Liver (tissue), 9 donors: ENCODE data around the gene SELENBP1. TPM values are rescaled to one million over a fixed set of nuclear protein-coding genes. Genes with fewer than 3 reads are reported as not detected.

Experiments used
- DNase-seq: peaks from one replicate; pipeline ENCODE4 v3.0.0-alpha.2; 2017; ENCODE audit warnings: low spot score
- H3K27ac ChIP-seq, 2 donors: one replicate each; pipeline ENCODE4 v1.7.0; 2013; ENCODE audit warnings: inconsistent platforms in 2 of 2, low read length in 2 of 2, control low read depth in 1 of 2, low read depth in 1 of 2, mild to moderate bottlenecking in 1 of 2
- H3K27me3 ChIP-seq, 4 donors: one replicate each; pipeline versions ENCODE4 v1.6.1 to v1.7.0; 2013; ENCODE audit warnings: low read length in 3 of 4, inconsistent platforms in 1 of 4, mild to moderate bottlenecking in 1 of 4, moderate library complexity in 1 of 4; ENCODE audit not compliant: control insufficient read depth in 4 of 4, insufficient read depth in 4 of 4
- H3K36me3 ChIP-seq, 4 donors: one replicate each; pipeline versions ENCODE4 v1.6.1 to v1.7.0; 2013; ENCODE audit warnings: low read length in 3 of 4, mild to moderate bottlenecking in 3 of 4, low read depth in 1 of 4, moderate library complexity in 1 of 4; ENCODE audit not compliant: control insufficient read depth in 4 of 4, insufficient read depth in 3 of 4
- H3K4me1 ChIP-seq, 4 donors: one replicate each; pipeline versions ENCODE4 v1.6.1 to v1.7.0; 2013; ENCODE audit warnings: low read length in 3 of 4, mild to moderate bottlenecking in 3 of 4, moderate library complexity in 1 of 4; ENCODE audit not compliant: control insufficient read depth in 4 of 4, insufficient read depth in 4 of 4
- H3K4me3 ChIP-seq, 3 donors: one replicate each; pipeline versions ENCODE4 v1.6.1 to v1.7.0; 2013; ENCODE audit warnings: low read length in 3 of 3, control low read depth in 1 of 3, low read depth in 1 of 3, mild to moderate bottlenecking in 1 of 3
- H3K9ac ChIP-seq, 2 donors: one replicate each; pipeline ENCODE4 v1.7.0; 2013; ENCODE audit warnings: low read length in 2 of 2, mild to moderate bottlenecking in 2 of 2, moderate library complexity in 2 of 2, control low read depth in 1 of 2, low read depth in 1 of 2
- H3K9me3 ChIP-seq, 4 donors: one replicate each; pipeline versions ENCODE4 v1.6.1 to v1.7.0; 2013; ENCODE audit warnings: low read length in 3 of 4; ENCODE audit not compliant: control insufficient read depth in 4 of 4
- EGR1 ChIP-seq, 2 donors: IDR thresholded peaks; 2 replicates each; pipeline ENCODE4 v1.6.1; 2016 to 2018; ENCODE audit warnings: antibody characterized with exemption in 2 of 2, low read depth in 2 of 2
- FOXA1 ChIP-seq: IDR thresholded peaks from 2 replicates; pipeline ENCODE4 v1.6.1; 2016; ENCODE audit warnings: antibody characterized with exemption
- GABPA ChIP-seq, 2 donors: IDR thresholded peaks in 1 of 2; conservative IDR thresholded peaks in 1 of 2; 2 replicates each; pipeline ENCODE4 v1.6.1; 2016; ENCODE audit warnings: antibody characterized with exemption in 2 of 2, mild to moderate bottlenecking in 1 of 2, moderate library complexity in 1 of 2
- HNF4A ChIP-seq, 2 donors: conservative IDR thresholded peaks; 2 replicates each; pipeline ENCODE4 v1.6.1; 2016; ENCODE audit warnings: antibody characterized with exemption in 2 of 2, mild to moderate bottlenecking in 2 of 2
- HNF4G ChIP-seq: IDR thresholded peaks from 2 replicates; pipeline ENCODE4 v1.6.1; 2016; ENCODE audit warnings: antibody characterized with exemption
- NR2F2 ChIP-seq: IDR thresholded peaks from 2 replicates; pipeline ENCODE4 v1.6.1; 2016; ENCODE audit warnings: antibody characterized with exemption
- RAD21 ChIP-seq, 2 donors: IDR thresholded peaks; 2 replicates each; pipeline ENCODE4 v1.6.1; 2016; ENCODE audit warnings: antibody characterized with exemption in 2 of 2, mild to moderate bottlenecking in 2 of 2
- RXRA ChIP-seq, 2 donors: IDR thresholded peaks; 2 replicates each; pipeline ENCODE4 v1.6.1; 2017 to 2018; ENCODE audit warnings: antibody characterized with exemption in 2 of 2, mild to moderate bottlenecking in 1 of 2
- SP1 ChIP-seq: IDR thresholded peaks from 2 replicates; pipeline ENCODE4 v1.6.1; 2018; ENCODE audit warnings: antibody characterized with exemption, mild to moderate bottlenecking
- TAF1 ChIP-seq: conservative IDR thresholded peaks from 2 replicates; pipeline ENCODE4 v1.6.1; 2016; ENCODE audit warnings: antibody characterized with exemption, mild to moderate bottlenecking
- YY1 ChIP-seq: IDR thresholded peaks from 2 replicates; pipeline ENCODE4 v1.6.1; 2016; ENCODE audit warnings: antibody characterized with exemption, mild to moderate bottlenecking
- WGBS: extraction: QIAGEN DNeasy Blood & Tissue Kit; methylation state at CpG from one replicate; pipeline ENCODE4 v1.1.7; 2013; 5-methylcytosine and 5-hydroxymethylcytosine counted together
- polyA plus RNA-seq, 2 donors: library from polyadenylated mRNA; stranded (reverse) in 1 of 2; unstranded in 1 of 2; fragments of 200-250 nt in 1 of 2; fragments of >200 nt in 1 of 2; fragmentation: Nextera tagmentation in 1 of 2; extraction: Ambion mirVana in 1 of 2; gene quantifications; one replicate each; pipeline versions ENCODE4 v1.2.1 to v1.2.3, GENCODE V29; 2013 to 2015
- total RNA-seq, 2 donors: library from RNA; depleted of rRNA; stranded (reverse); fragments of >200 nt; gene quantifications; one replicate each; pipeline ENCODE4 v1.2.3, GENCODE V29; 2014
- TF ChIP-seq, protein P1 (sequence below): fragments of 150-350 bp; IDR thresholded peaks from 2 replicates; pipeline ENCODE4 v1.5.1; 2017; ENCODE audit warnings: improper control_type of control experiment, low read depth, low read length; ENCODE audit not compliant: missing input control
- TF ChIP-seq, protein P2 (sequence below): IDR thresholded peaks from 2 replicates; pipeline ENCODE4 v1.6.1; 2016; ENCODE audit warnings: antibody characterized with exemption, mild to moderate bottlenecking
- TF ChIP-seq, protein P3 (sequence below): IDR thresholded peaks from 2 replicates; pipeline ENCODE4 v1.6.1; 2016; ENCODE audit warnings: antibody characterized with exemption
- TF ChIP-seq, protein P4 (sequence below): IDR thresholded peaks from 2 replicates; pipeline ENCODE4 v1.6.1; 2016; ENCODE audit warnings: antibody characterized with exemption
- donor health status: healthy.
- donor health status: healthy.
- donor health status: healthy.
- donor health status: healthy.
- donor health status: healthy.

The SELENBP1 gene
- total and polyA plus RNA-seq, 4 donors: 141 to 387 (median 181) TPM

DNA sequence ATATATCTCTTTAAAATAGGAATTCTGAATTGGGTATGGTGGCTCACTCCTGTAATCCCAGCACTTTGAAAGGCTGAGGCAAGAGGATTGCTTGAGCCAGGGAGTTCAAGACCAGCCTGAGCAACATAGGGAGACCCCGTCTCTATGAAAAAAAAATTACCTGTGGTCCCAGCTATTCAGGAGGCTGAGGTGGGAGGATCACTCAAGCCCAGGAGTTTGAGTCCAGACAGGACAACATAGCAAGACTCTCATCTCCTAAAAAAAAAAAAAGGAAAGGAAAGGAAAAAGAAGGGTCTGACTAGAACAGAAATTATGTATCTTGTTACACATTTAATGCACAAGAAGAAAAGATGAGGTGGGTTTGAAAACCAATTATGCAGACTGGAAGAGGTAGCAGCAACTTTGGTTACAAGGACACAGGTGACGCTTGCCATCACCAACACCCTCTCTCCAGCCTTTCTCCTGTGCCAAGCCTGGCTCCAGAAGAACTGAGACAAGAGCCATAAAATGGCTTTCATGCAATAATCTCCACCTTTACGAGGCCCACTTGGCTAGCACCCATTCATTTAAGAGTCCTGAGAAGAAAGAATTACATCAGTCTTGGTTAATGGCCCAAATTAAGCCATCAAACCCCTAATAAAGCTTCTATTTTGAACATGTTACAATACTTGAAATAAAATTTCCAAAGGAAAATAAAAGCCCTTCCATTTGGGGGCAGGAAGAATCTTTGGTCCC lies 4.8 kb upstream of the SELENBP1 start:
- Histone ChIP-seq H3K9ac (no peak overlapping the region), H3K36me3 (no peaks in the 10 kb centered on the region), H3K27ac (no peak overlapping the region), H3K4me3 (no peak overlapping the region), H3K4me1 (peaks cover 0 to 5% (median 4%) of the 10 kb centered on the region in 4 donors), H3K27me3 (no peaks in the 10 kb centered on the region), H3K9me3 (no peaks in the 10 kb centered on the region)
- no peak for DNase-seq
- 85% methylated on average over 3 of the region's 3 CpGs for WGBS
- TF ChIP-seq TAF1: no peak
- no peak for TF ChIP-seq RXRA (IDR thresholded peaks at IDR 0.05)
- TF ChIP-seq YY1: no peak
- TF ChIP-seq SP1: no peak
- no peak for TF ChIP-seq HNF4G
- TF ChIP-seq NR2F2: no peak
- no peak for TF ChIP-seq EGR1 (IDR thresholded peaks at IDR 0.05; ENCODE audit: low read depth in 2 of 2)
- TF ChIP-seq, protein P1, sequence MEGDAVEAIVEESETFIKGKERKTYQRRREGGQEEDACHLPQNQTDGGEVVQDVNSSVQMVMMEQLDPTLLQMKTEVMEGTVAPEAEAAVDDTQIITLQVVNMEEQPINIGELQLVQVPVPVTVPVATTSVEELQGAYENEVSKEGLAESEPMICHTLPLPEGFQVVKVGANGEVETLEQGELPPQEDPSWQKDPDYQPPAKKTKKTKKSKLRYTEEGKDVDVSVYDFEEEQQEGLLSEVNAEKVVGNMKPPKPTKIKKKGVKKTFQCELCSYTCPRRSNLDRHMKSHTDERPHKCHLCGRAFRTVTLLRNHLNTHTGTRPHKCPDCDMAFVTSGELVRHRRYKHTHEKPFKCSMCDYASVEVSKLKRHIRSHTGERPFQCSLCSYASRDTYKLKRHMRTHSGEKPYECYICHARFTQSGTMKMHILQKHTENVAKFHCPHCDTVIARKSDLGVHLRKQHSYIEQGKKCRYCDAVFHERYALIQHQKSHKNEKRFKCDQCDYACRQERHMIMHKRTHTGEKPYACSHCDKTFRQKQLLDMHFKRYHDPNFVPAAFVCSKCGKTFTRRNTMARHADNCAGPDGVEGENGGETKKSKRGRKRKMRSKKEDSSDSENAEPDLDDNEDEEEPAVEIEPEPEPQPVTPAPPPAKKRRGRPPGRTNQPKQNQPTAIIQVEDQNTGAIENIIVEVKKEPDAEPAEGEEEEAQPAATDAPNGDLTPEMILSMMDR: no peak
- TF ChIP-seq, protein P2, sequence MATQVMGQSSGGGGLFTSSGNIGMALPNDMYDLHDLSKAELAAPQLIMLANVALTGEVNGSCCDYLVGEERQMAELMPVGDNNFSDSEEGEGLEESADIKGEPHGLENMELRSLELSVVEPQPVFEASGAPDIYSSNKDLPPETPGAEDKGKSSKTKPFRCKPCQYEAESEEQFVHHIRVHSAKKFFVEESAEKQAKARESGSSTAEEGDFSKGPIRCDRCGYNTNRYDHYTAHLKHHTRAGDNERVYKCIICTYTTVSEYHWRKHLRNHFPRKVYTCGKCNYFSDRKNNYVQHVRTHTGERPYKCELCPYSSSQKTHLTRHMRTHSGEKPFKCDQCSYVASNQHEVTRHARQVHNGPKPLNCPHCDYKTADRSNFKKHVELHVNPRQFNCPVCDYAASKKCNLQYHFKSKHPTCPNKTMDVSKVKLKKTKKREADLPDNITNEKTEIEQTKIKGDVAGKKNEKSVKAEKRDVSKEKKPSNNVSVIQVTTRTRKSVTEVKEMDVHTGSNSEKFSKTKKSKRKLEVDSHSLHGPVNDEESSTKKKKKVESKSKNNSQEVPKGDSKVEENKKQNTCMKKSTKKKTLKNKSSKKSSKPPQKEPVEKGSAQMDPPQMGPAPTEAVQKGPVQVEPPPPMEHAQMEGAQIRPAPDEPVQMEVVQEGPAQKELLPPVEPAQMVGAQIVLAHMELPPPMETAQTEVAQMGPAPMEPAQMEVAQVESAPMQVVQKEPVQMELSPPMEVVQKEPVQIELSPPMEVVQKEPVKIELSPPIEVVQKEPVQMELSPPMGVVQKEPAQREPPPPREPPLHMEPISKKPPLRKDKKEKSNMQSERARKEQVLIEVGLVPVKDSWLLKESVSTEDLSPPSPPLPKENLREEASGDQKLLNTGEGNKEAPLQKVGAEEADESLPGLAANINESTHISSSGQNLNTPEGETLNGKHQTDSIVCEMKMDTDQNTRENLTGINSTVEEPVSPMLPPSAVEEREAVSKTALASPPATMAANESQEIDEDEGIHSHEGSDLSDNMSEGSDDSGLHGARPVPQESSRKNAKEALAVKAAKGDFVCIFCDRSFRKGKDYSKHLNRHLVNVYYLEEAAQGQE: no peak
- TF ChIP-seq GABPA (IDR thresholded peaks at IDR 0.05 in 1 of 2, conservative IDR thresholded peaks at IDR 0.05 in 1 of 2): no peak

DNA sequence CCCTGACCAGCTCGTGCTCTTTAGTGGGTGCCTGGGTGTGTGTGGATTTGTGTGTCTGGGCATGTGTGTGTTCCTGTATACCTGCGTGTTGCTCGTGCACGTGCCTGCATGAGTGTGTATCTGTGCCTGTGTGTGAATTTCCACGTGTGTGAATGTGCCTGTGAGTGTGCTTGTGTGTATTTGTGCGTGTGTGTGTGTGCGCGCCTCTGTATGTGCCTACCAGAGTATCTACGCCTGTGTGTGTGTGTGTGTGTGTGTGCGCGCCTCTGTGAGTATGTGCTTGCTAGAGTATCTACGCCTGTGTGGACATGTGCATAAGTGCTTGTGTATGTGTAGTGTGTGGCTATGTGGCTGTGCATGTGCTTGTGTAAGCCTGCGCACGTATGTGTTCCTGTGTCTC lies 691 bp upstream of the SELENBP1 start:
- TF ChIP-seq TAF1: no peak
- WGBS: 87% methylated on average over 14 of the region's 14 CpGs
- Histone ChIP-seq H3K9ac (no peak overlapping the region), H3K4me1 (peaks cover 18 to 43% (median 36%) of the 10 kb centered on the region in 4 donors), H3K27me3 (no peaks in the 10 kb centered on the region), H3K4me3 (no peak overlapping the region), H3K27ac (no peak overlapping the region), H3K9me3 (no peaks in the 10 kb centered on the region), H3K36me3 (no peaks in the 10 kb centered on the region)
- no peak for DNase-seq

DNA sequence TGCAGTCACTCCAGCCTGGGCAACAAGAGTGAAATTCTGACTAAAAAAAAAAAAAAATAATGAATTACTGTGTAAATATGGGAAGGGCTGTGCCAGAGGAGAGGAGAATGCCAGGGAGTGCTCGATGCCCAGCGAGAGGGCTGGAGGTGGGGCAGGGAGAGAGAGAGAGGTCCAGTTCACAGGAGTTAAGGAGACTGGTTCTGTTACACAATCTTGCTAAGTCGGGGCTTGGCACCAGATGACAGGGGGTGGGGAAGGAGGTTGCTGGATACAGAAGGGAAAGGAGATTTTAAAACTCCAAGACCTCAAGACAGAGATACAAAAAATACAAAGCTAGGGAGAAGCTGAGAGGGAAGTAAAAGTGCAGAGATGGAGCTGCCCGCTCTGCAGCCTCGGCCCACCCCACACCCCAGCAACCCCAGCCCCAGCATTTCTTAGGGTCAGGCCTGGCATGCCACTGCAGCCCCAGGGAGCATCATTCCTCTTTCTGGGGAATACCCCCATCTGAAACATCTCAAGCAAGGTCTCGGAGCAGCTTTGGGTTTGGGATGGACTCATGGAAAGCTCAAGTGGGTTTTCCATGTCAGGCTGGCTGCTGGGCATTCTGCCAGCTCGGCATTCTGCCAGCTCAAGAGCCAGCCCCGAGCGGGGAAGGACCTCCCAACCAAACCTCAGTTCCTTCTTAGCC lies 991 bp downstream of the SELENBP1 start:
- Histone ChIP-seq H3K9me3 (no peaks in the 10 kb centered on the region), H3K4me1 (peaks cover 18 to 53% (median 45%) of the 10 kb centered on the region in 4 donors), H3K4me3 (peak overlapping the region; percentile 67 to 77 (median 76)), H3K27me3 (no peaks in the 10 kb centered on the region), H3K9ac (peak overlapping the region; percentile 70 to 91), H3K36me3 (peaks cover under 1 to 4% (median 4%) of the 10 kb centered on the region in 4 donors), H3K27ac (peak overlapping the region; percentile 85 to 86)
- DNase-seq: peak; percentile 88
- WGBS: 11% methylated on average over 9 of the region's 9 CpGs
- TF ChIP-seq RAD21 (IDR thresholded peaks at IDR 0.05) (no peak), FOXA1 (peak; percentile 9), EGR1 (IDR thresholded peaks at IDR 0.05; ENCODE audit: low read depth in 2 of 2) (no peak), SP1 (no peak), TAF1 (no peak), NR2F2 (peak; percentile 12), HNF4A (conservative IDR thresholded peaks at IDR 0.05) (peak; percentile 35 to 45), GABPA (IDR thresholded peaks at IDR 0.05 in 1 of 2, conservative IDR thresholded peaks at IDR 0.05 in 1 of 2) (no peak)
- TF ChIP-seq, protein P3, sequence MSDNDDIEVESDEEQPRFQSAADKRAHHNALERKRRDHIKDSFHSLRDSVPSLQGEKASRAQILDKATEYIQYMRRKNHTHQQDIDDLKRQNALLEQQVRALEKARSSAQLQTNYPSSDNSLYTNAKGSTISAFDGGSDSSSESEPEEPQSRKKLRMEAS: no peak
- TF ChIP-seq, protein P1: no peak
- TF ChIP-seq, protein P4, sequence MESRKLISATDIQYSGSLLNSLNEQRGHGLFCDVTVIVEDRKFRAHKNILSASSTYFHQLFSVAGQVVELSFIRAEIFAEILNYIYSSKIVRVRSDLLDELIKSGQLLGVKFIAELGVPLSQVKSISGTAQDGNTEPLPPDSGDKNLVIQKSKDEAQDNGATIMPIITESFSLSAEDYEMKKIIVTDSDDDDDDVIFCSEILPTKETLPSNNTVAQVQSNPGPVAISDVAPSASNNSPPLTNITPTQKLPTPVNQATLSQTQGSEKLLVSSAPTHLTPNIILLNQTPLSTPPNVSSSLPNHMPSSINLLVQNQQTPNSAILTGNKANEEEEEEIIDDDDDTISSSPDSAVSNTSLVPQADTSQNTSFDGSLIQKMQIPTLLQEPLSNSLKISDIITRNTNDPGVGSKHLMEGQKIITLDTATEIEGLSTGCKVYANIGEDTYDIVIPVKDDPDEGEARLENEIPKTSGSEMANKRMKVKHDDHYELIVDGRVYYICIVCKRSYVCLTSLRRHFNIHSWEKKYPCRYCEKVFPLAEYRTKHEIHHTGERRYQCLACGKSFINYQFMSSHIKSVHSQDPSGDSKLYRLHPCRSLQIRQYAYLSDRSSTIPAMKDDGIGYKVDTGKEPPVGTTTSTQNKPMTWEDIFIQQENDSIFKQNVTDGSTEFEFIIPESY: no peak
